ENCODE results near the gene PREX1.
"Not testable (repeated sequence)": the region's sequence is repeated elsewhere in the genome, so short reads cannot be mapped to it uniquely, and the experiment has no call there.

The PREX1 gene, protein sequence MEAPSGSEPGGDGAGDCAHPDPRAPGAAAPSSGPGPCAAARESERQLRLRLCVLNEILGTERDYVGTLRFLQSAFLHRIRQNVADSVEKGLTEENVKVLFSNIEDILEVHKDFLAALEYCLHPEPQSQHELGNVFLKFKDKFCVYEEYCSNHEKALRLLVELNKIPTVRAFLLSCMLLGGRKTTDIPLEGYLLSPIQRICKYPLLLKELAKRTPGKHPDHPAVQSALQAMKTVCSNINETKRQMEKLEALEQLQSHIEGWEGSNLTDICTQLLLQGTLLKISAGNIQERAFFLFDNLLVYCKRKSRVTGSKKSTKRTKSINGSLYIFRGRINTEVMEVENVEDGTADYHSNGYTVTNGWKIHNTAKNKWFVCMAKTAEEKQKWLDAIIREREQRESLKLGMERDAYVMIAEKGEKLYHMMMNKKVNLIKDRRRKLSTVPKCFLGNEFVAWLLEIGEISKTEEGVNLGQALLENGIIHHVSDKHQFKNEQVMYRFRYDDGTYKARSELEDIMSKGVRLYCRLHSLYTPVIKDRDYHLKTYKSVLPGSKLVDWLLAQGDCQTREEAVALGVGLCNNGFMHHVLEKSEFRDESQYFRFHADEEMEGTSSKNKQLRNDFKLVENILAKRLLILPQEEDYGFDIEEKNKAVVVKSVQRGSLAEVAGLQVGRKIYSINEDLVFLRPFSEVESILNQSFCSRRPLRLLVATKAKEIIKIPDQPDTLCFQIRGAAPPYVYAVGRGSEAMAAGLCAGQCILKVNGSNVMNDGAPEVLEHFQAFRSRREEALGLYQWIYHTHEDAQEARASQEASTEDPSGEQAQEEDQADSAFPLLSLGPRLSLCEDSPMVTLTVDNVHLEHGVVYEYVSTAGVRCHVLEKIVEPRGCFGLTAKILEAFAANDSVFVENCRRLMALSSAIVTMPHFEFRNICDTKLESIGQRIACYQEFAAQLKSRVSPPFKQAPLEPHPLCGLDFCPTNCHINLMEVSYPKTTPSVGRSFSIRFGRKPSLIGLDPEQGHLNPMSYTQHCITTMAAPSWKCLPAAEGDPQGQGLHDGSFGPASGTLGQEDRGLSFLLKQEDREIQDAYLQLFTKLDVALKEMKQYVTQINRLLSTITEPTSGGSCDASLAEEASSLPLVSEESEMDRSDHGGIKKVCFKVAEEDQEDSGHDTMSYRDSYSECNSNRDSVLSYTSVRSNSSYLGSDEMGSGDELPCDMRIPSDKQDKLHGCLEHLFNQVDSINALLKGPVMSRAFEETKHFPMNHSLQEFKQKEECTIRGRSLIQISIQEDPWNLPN (N-terminal part only)

DNA sequence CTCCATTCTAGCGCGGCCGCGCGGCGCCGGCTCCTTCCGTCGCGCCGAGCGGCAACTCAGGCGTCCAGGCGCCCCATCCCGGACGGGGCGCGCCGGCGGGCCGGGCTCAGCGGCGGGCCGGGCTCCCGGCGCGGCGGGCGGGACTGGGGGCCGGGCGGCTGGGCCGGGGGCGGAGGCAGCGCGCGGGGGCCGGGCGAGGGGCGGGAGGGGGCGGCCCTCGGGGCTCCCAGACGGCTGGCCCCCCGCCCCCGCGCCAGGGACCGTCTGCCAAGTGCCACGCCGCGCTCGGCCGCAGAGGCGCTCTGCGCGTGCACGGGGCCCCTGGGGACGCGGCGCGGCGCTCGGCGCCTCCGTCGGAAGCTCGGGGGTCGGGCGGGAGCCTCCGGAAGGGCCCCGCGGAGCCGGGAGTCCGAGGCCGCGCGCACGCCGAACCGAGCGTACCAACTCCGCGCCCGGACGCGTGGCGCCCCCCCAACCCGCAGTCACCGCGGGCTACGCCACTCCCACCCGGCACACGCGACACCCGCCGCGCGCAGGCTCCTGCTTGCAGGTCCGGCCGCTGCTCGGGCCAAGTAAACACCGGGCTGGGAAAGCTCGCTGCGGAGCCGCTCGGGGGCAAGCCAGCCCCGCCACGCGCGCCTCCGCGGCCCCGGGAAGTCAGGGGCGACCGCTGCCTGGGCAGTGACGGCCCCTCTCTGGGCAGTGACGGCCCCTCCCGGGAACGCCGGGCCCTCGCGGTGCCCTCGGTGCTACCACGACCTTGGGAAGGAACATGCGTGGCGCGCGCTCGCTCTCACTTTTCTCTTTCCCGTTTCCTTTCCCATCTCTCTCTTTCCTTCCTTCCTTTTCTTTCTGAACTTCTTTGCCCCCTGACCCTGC, at the start of gene PREX1:
Gene PREX1, minus strand, starts transcription at position 145 of the 879 bp plus-strand sequence. Its CDS starts 139 bp downstream, at position 6.
- peak; percentile 87 for DNase-seq

DNA sequence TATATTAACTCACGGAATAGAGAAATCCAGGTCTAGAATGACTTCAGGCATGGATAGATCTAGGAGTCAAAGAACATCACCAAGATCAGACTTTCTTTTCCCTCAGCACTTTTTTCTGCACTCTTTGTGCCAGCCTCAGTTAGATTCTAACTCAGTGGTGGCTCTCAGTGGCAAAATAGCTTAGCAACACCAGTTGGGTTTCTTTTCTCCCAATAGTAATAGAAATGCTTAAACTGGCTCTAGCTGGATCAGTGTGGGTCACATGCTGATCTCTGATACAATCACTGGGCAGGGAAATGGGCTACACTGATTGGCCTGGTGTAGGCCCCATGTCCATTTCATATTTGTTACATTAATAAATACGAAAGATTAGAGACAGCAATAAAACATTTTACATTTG, 49.5 kb upstream of the PREX1 start:
- no peak for DNase-seq

DNA sequence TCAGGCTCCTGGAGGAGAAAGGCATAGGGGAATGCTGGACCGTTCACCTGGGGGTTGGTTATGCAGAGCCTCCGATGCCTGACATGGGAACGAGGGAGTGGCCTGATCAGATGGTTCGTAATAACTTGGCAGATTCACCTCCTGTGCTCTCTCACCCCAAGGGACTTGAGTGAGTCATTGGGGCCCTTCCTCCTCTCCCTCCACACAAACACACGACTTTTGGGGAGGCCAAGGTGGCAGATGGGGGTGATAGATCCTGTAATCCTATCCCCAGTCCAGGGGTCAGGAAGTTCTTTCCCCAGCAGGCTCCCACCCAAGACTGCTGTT, 48.1 kb upstream of the PREX1 start:
- no peak for DNase-seq

DNA sequence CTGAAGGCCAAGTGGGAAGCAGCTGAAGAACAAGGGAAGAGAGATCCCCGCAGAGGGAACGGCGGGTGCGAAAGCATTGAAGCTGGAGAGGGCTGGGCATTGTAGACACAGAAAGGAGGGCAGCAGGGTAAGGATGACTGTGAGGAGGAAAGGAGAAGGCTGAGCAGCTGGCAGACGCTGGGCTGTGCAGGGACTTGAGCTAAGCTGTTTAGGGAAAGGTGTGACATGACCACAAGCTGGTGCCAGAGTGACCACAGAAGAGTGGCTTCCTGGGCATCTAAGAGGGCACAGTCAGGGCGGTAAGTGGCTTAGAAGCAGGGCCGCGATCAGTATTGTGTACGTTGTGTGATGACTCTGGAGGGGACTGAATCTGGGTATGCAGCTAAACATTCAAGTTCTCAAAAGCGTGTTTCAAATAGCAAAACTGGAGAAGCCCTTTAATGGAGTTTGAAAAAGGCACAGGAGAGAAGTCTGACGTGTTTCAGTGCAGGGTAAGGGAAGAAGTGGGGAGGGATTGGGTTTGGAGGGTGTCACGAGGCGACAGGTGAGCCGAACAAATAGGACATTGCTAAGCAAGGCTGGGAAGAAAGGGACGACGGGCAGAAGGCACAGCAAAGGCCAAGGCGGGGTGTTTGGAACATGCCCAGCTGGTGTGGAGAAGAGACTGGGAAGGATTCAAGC, 47.6 kb upstream of the PREX1 start:
- no peak for DNase-seq

DNA sequence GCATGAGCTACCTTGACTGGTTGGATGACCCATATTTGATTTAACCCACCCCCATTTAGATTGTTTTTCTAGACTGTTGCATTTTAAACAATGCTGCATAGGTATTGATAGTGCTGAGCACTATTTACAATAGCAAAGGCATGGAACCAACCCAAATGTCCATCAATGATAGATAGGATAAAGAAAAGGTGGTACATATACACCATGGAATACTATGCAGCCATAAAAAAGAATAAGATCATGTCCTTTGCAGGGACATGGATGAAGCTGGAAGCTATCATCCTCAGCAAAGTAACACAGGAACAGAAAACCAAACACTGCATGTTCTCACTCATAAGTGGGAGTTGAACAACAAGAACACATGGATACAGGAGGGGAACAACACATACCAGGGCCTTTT, 41.6 kb upstream of the PREX1 start:
- DNase-seq = not testable (repeated sequence)

DNA sequence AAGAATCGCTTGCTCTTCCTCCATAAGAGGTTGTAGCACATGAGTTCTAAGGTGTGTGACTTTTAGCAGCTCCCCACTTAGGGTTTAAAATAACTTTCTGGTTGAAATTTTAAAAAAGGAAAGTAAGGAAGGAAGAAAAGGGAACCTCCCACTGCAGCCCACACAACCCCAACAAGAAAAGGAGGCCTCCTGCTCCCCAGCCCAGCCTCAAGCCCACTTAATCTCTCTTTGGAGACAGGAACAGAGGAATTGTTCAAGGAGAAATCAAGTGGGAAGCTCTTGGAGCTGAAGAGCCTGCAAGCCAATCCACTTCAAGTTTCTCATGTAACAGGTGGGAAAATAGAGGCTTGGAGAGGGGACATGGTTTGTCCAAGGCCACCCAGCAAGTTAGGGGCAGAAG, 39.1 kb upstream of the PREX1 start:
- no peak for DNase-seq

DNA sequence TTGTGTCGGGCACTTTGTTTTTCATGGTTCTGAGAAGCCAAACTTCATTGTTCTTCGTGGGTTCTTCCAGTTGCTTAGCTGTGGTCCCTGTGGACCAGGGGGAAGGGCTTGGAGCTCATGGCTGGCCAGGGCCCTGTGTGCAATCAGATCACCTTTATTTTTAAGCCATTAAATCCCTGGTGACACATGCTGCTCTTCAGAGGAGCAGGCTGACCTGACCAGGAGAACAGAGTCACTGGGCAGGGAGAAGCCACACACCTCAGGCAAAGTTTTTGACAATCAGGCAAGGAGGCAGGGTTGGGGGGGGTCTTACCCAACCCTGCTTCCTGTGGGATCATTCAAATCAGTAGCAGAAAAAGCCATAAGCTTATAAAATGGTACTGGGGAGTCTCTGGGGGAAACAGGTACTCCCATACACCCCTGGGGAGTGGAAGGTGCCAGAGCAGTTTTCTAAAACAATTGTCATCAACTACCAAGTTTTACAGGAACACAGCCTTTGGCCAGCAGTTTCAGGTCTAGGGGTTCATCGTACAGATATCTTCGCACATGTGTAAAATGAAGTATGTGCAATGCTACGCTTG, 37.0 kb upstream of the PREX1 start:
- no peak for DNase-seq

DNA sequence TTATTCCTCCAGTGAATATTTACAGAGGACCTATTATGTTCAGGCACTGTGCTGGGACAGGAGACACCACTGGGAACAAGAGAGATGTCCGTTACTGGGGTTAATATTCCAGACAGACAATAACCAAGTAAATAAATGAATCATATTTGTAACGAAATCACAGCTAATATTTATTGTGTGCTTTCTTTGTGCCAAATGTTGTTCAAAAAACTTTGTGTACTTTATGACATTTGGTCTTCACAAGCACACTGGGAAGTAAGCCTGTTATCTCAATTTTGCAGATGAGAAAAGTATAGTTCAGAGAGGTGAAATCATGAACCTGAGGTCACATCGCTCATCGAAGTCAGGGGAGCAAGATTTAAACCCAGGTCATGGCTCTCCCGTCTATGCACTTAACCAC, 36.5 kb upstream of the PREX1 start:
- DNase-seq = no peak

DNA sequence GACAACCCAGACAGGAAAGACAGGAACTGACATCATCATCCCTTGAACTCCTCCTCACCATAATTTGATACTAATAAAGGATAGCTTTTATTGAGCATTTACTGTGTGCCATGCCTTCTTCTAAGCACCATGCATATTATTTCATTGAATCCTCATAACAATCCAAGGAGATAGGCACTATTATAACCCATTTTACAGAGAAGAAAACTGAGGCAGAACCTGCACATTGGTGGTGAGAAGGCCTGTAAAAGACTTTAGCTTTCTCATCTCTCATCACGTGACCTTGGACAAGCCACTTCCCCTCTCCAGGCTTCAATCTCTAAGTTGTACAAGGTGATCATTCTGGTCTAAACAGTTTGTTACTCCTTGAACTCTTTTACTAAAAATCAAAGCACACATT, 34.5 kb upstream of the PREX1 start:
- DNase-seq = no peak

DNA sequence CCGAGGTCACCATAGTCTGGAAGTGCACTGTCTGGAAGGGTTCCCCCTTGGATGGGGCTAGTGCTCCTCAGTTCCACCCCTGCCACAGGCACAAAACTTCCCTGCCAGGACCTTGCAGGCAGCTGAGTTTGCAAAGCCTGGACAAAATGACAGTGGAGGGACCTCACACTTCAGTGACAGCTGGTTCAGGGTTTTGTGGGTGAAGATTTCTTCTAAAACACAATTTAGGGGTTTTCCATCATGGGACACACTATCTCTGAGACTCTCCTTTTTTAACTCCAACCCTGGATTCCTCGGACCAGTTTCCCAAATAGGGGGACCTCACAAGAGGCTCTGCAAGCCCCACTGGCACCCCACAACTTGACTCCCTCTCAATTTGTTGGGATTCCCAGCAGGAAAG, 33.6 kb upstream of the PREX1 start:
- no peak for DNase-seq

DNA sequence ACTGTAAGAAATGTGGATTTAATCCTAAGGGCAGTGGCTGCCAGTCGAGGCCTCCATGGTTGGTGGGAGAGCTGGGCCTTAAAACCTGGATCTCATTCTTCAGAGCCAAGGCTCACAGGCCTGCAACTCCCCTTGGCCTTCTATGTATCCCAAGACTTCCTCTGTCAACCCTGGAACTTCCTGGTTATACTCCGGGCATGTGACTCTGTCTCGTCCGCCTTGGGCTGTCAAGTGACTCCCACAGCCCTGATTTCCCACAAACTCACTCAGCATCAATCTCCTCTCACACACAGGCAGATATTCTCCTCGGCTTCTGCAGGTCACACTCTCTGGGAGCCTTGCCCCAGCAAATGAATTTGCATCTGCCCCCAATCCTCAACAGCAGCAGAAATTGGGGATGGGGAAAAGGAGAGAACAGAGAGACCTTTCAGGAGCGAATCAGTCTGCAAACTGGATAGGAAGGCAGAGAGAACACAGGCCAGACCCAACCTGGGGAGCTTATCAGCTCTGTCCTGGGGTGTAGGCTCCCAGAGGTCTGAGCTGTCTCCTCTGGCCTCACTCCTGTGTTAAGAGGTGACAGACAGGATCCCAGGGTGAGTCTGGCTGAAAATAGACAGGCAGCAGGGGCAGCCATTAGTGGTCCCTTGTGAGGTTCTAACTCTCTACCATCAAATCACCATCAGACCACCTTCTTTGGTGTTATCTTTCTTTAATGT, 30.4 kb upstream of the PREX1 start:
- no peak for DNase-seq

DNA sequence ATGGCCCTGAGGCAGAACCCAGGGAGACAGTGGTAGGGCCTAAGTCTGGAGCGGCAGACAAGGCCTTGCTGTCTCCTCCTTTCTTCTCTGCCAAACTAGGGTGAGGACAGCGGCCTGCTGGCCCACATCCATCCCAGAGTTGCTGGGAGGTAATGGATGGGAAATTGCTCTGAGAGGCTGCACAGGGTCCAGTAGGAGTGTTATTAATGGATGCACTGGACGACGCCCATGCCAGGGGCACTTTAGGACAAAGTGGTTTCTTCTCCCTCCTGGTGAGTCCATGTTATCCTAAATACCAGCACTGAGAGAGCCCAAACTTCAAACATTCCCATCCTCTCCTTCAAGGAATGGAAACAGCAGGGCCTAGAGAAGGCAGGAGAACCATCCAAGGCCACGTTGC, 28.3 kb upstream of the PREX1 start:
- no peak for DNase-seq

DNA sequence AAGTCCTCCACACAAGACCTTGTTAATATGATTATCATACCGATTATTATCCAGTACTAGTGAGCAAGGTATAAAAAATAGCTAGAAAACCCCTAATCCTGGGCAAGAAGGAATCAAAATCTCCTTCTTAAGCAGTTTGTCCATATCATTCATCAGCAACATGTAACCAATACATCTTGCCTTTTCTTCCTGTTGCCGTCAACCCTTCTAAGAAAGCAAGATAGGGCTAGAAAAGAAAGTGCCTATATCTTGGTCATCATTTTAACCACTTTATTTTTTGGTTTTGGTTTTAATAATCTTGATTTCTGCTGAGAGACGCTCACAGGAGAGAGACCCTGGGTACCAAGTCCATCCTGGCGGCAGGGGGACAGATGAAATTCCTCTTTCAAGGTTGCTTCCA, 27.2 kb upstream of the PREX1 start:
- DNase-seq = no peak

DNA sequence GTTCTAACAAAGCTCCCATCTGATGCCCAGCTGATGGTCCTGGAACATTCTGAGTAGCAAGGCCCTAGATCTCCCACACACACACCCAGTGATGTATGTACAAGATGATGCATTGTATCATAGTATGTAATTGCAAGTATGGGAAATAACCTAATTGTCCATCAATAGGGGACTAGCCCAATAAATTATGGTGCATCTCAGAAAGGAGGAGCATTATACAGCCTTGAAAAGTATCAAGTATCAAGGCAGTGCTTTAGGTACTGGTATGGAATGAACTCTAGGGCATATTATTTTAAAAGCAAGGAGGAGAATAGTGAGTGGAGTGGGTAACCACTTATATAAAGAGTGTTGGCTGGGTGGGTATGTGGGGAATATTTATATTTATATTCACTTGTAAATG, 24.8 kb upstream of the PREX1 start:
- no peak for DNase-seq

DNA sequence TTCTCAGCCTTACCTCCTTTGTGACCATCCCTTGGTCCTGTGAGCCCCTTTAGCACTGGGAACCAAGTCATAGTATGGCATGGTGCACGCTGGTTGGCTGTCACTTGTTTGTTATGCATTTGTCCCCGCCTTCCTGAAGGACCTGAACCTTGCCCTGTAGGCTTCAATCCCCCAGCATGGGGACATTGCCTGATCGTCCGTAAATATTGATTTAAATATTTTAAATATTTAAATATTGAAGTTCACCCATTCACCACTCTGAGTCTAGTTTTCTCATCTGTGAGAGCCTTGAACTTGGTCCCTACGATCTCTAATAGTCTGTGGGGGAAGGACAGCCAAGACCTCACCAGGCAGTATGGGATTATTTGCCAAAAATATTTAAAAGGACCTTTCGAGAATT, 23.8 kb upstream of the PREX1 start:
- DNase-seq = no peak

DNA sequence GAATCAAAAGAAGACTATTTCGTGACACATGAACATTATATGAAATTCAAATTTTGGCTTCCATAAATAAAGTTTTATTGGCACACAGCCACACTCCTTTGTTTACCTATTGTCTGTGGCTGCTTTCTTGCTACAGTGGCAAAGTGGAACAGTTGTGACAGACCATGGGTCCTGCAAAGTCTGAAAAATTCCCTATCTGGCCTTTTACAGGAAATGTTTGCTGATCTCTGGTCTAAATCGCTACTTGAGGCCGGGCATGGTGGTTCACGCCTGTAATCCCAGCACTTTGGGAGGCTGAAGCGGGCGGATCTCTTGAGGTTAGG, 23.1 kb upstream of the PREX1 start:
- DNase-seq = no peak

DNA sequence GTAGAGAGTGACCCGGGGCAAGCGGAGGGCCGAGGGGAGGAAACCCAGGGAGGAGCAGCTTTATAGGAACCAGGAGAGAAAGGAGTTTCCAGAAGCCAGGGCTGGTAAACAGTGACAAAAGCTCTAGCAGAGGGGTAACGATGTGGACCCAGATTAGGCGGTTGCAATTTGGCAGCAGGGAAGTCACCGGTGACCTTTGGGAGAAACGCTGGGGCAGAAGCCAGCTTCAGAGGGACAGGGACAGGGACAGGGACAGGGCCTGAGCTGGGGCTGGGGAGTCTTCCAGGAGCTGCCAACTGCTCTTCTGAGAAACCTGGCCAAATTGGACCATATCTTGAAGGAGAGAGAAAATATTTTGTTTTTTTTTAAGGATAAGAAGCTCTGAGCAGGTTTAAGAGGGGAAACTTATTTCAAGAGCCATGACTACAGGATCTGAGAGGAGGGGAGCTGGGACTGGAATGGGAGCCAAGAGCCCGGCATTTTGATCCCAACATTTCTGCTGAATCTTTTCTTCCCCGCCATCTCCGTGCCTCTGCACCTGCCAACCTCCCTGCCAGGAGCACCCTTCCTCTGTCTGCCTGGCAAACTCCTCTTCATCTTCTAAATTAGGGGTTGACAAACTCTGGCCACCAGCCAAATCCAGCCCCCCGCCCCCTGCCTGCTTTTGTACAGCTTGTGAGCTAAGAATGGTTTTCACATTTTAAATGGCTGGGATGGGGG, 22.6 kb upstream of the PREX1 start:
- DNase-seq = no peak

DNA sequence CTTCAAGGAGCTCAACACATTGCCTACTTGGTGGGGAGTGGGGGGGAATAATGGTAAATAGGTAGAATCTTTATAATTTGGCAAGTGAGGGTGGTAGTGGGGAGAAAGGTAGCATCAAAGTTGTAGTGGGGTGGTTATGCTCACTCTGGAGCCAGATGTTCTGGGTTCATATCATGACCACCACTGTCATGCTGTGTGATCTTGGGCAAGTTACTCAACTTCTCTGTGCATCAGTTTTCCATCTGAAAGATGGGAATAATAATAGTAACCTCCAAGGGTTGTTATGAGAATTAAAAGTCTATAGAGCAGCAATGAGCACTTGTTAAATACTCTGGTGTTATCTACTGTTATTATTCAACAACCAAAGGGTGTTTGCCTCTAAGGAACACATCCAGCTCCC, 22.0 kb upstream of the PREX1 start:
- no peak for DNase-seq

DNA sequence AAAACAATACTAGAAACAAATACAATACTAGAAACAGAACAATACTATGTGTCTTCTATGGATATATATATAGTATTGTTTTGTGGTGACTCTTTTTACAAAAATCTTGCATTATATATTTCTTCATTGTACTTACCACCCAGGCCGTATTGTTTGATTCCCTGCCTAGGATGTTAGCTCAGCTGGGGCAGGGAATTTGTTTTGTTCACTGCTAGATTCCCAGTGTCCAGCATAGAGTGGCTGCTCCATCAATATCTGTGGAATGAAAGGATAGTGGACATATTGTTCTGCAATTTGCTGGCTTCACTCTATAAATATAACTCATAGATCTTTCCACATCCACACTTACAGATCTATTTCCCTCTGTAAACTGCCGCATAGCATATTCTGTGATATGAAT, 21.5 kb upstream of the PREX1 start:
- DNase-seq = no peak
